Gastroesophageal sphincter (tissue), 3 donors: ENCODE measurements around the gene SCD5.

Experiments
- CTCF ChIP-seq, 4 experiments: fragments of 200-600 bp in 2 of 4; fragments of 450-650 bp in 2 of 4; sonication (generic) in 1 of 4; IDR thresholded peaks; one replicate each; pipeline ENCODE4 v1.5.1; 2017 to 2019; ENCODE audit warnings: antibody characterized with exemption in 4 of 4, mild to moderate bottlenecking in 2 of 4, moderate library complexity in 2 of 4
- EP300 ChIP-seq: sonication (generic); formaldehyde crosslinking; IDR thresholded peaks from one replicate; pipeline ENCODE4 v1.6.1; 2017; ENCODE audit warnings: antibody characterized with exemption, mild to moderate bottlenecking
- POLR2A ChIP-seq, 2 donors: fragments of 450-650 bp; IDR thresholded peaks; one replicate each; pipeline ENCODE4 v1.6.1; 2017; ENCODE audit warnings: antibody characterized with exemption in 2 of 2, mild to moderate bottlenecking in 2 of 2, moderate library complexity in 1 of 2
- POLR2AphosphoS5 ChIP-seq: sonication (generic); formaldehyde crosslinking; IDR thresholded peaks from one replicate; pipeline ENCODE4 v1.6.1; 2017; ENCODE audit warnings: antibody characterized with exemption

- TF ChIP-seq POLR2A (IDR thresholded peaks at IDR 0.05): no peak
- no peak for TF ChIP-seq CTCF (IDR thresholded peaks at IDR 0.05)
- no peak for TF ChIP-seq POLR2AphosphoS5
- TF ChIP-seq EP300: no peak
Observed at GRCh38 chr4:82809619-82810018, 11.0 kb upstream of the SCD5 start.
